Measurements from ENCODE around the gene IDH3G. TPM values are rescaled to one million over a fixed set of nuclear protein-coding genes. Genes with fewer than 3 reads are reported as not detected.

Gene IDH3G
- total and polyA plus RNA-seq, 2 donors (not counting 1 experiment from before 2014, with no cell fraction given) = 44.6 to 55.7 TPM

DNA sequence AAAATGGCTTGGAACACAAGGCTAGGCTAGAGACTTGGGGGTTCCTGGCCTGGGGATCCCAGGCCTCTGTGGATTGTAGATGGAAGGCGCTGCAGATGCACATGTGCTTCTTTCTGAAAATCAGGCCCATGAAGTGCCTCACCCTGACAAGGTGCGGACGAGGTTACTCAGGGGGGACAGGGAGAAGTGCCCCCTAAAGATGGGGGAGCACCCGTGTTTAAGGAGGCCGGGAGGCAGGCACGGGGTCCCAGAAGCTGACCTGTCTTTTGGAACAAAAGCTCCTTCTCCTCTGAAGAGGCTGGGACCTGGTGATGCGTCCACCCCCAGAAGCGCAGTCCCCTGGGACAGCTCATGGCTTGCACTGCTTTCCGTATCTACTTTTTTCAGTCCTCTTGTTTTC, 33.7 kb upstream of the IDH3G start:
- Histone ChIP-seq H3K36me3 (ENCODE audit: control insufficient read depth, insufficient read depth, low read length) (no peaks in the 10 kb centered on the region), H3K9me3 (ENCODE audit: control insufficient read depth, insufficient read depth, low read depth, low read length) (no peaks in the 10 kb centered on the region)
- TF ChIP-seq EZH2 (IDR thresholded peaks at IDR 0.05; ENCODE audit: low read length, missing control alignments) = no peak
- TF ChIP-seq, protein P1, sequence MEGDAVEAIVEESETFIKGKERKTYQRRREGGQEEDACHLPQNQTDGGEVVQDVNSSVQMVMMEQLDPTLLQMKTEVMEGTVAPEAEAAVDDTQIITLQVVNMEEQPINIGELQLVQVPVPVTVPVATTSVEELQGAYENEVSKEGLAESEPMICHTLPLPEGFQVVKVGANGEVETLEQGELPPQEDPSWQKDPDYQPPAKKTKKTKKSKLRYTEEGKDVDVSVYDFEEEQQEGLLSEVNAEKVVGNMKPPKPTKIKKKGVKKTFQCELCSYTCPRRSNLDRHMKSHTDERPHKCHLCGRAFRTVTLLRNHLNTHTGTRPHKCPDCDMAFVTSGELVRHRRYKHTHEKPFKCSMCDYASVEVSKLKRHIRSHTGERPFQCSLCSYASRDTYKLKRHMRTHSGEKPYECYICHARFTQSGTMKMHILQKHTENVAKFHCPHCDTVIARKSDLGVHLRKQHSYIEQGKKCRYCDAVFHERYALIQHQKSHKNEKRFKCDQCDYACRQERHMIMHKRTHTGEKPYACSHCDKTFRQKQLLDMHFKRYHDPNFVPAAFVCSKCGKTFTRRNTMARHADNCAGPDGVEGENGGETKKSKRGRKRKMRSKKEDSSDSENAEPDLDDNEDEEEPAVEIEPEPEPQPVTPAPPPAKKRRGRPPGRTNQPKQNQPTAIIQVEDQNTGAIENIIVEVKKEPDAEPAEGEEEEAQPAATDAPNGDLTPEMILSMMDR (conservative IDR thresholded peaks at IDR 0.05 in 1 of 2, IDR thresholded peaks at IDR 0.05 in 1 of 2; ENCODE audit: low read depth in 1 of 2, low read length in 2 of 2) = no peak

DNA sequence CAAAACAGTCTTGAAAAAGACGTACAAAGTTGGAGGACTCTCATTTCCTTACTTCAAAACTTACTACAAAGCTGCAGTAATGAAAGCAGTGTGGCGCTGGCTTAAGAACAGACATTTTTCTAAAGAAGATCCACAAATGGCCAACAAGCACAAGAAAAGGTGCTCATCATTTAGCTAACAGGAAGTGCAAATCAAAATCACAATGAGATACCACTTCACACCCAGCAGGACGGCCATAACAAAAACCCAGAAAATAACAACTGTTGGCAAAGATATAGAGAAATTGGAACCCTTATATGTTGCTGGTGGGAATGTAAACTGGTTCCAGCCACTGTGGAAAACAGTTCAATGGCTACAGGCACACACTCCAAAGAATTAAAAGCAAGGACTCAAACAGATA, 32.8 kb upstream of the IDH3G start:
- Histone ChIP-seq H3K27ac (ENCODE audit: insufficient read depth, low read length) (no peak overlapping the region), H3K4me1 (ENCODE audit: control insufficient read depth, extremely low read depth, insufficient read depth, low read length) (no peaks in the 10 kb centered on the region), H3K4me3 (replicated peaks in 1 of 4; ENCODE audit: control extremely low read depth in 1 of 4, insufficient read depth in 1 of 4, low read depth in 3 of 4, low read length in 4 of 4) (no peak overlapping the region), H3K27me3 (ENCODE audit: control insufficient read depth, insufficient read depth, low read length) (peaks cover 35% of the 10 kb centered on the region), H3K9me3 (ENCODE audit: control insufficient read depth, insufficient read depth, low read depth, low read length) (no peaks in the 10 kb centered on the region), H3K36me3 (ENCODE audit: control insufficient read depth, insufficient read depth, low read length) (no peaks in the 10 kb centered on the region), H4K20me1 (ENCODE audit: control insufficient read depth, extremely low read depth, insufficient read depth, low read length) (no peaks in the 10 kb centered on the region), H3K9ac (ENCODE audit: insufficient read depth, low read length) (no peak overlapping the region), H3K4me2 (ENCODE audit: extremely low read depth, insufficient read depth, low read length) (no peak overlapping the region), H2AFZ (ENCODE audit: low read length) (no peak overlapping the region), H3K79me2 (ENCODE audit: control insufficient read depth, insufficient read depth, low read length) (no peaks in the 10 kb centered on the region)
- TF ChIP-seq EZH2 (IDR thresholded peaks at IDR 0.05; ENCODE audit: low read length, missing control alignments) = no peak
- TF ChIP-seq, protein P1 (conservative IDR thresholded peaks at IDR 0.05 in 1 of 2, IDR thresholded peaks at IDR 0.05 in 1 of 2; ENCODE audit: low read depth in 1 of 2, low read length in 2 of 2) = no peak
- DNase-seq (ENCODE audit: low read depth in 2 of 2) = no peak

More for the DNA sequence above, 33.7 kb upstream of the IDH3G start:
- H3K4me3 ChIP-seq (replicated peaks in 1 of 4; ENCODE audit: control extremely low read depth in 1 of 4, insufficient read depth in 1 of 4, low read depth in 3 of 4, low read length in 4 of 4) = no peak overlapping the region
- no peak overlapping the region for H3K9ac ChIP-seq (ENCODE audit: insufficient read depth, low read length)
- H2AFZ ChIP-seq (ENCODE audit: low read length) = no peak overlapping the region
- H3K4me2 ChIP-seq (ENCODE audit: extremely low read depth, insufficient read depth, low read length) = no peak overlapping the region
- H3K4me1 ChIP-seq (ENCODE audit: control insufficient read depth, extremely low read depth, insufficient read depth, low read length) = no peaks in the 10 kb centered on the region
- no peaks in the 10 kb centered on the region for H3K79me2 ChIP-seq (ENCODE audit: control insufficient read depth, insufficient read depth, low read length)
- H3K27ac ChIP-seq (ENCODE audit: insufficient read depth, low read length) = no peak overlapping the region
- no peaks in the 10 kb centered on the region for H4K20me1 ChIP-seq (ENCODE audit: control insufficient read depth, extremely low read depth, insufficient read depth, low read length)
- no peak for DNase-seq (ENCODE audit: low read depth in 2 of 2)
- peaks cover 40% of the 10 kb centered on the region for H3K27me3 ChIP-seq (ENCODE audit: control insufficient read depth, insufficient read depth, low read length)

DNA sequence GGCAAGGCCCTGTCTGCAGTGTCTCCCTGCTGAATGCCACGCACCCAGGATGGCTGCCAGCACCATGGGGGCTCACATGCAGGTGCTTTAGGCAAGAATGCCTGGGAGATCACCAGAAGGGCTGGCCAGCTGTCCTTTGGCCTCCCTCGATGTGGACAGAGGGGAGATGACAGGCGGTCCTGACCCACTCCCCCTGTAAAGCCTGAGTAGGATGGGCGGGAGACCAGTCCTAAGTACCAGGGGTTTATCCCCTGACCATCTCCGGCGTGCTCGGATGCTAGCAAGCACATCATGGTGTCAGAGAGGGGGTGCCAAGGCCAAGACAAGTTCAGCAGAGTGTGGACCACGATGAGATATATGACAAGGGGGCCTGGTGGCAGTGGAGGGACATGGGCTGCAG, 30.9 kb upstream of the IDH3G start:
- H3K9me3 ChIP-seq (ENCODE audit: control insufficient read depth, insufficient read depth, low read depth, low read length) = no peaks in the 10 kb centered on the region
- H3K27me3 ChIP-seq (ENCODE audit: control insufficient read depth, insufficient read depth, low read length) = peaks cover 24% of the 10 kb centered on the region
- TF ChIP-seq, protein P1 (conservative IDR thresholded peaks at IDR 0.05 in 1 of 2, IDR thresholded peaks at IDR 0.05 in 1 of 2; ENCODE audit: low read depth in 1 of 2, low read length in 2 of 2) = no peak
- no peak for TF ChIP-seq EZH2 (IDR thresholded peaks at IDR 0.05; ENCODE audit: low read length, missing control alignments)
- DNase-seq (ENCODE audit: low read depth in 2 of 2) = no peak
- no peaks in the 10 kb centered on the region for H4K20me1 ChIP-seq (ENCODE audit: control insufficient read depth, extremely low read depth, insufficient read depth, low read length)
- no peaks in the 10 kb centered on the region for H3K79me2 ChIP-seq (ENCODE audit: control insufficient read depth, insufficient read depth, low read length)
- H3K4me3 ChIP-seq (replicated peaks in 1 of 4; ENCODE audit: control extremely low read depth in 1 of 4, insufficient read depth in 1 of 4, low read depth in 3 of 4, low read length in 4 of 4) = no peak overlapping the region
- no peaks in the 10 kb centered on the region for H3K36me3 ChIP-seq (ENCODE audit: control insufficient read depth, insufficient read depth, low read length)
- H2AFZ ChIP-seq (ENCODE audit: low read length) = no peak overlapping the region
- no peak overlapping the region for H3K4me2 ChIP-seq (ENCODE audit: extremely low read depth, insufficient read depth, low read length)
- no peak overlapping the region for H3K27ac ChIP-seq (ENCODE audit: insufficient read depth, low read length)
- H3K4me1 ChIP-seq (ENCODE audit: control insufficient read depth, extremely low read depth, insufficient read depth, low read length) = no peaks in the 10 kb centered on the region
- H3K9ac ChIP-seq (ENCODE audit: insufficient read depth, low read length) = no peak overlapping the region

All from fibroblast of lung (primary cell).